IPS-18c (cell line): Measurements from ENCODE around the gene SORL1.
"Not testable (repeated sequence)": the region's sequence is repeated elsewhere in the genome, so short reads cannot be mapped to it uniquely, and the experiment has no call there.

Experiments
- H3K4me3 ChIP-seq: 2 replicates; pipeline ENCODE4 v1.7.0; 2013; ENCODE audit warnings: low read depth, mild to moderate bottlenecking, low read length, moderate library complexity; ENCODE audit not compliant: insufficient read depth
- H3K9me3 ChIP-seq: one replicate; pipeline ENCODE4 v1.6.1; 2013; ENCODE audit warnings: mild to moderate bottlenecking, low read length, moderate library complexity; ENCODE audit not compliant: control insufficient read depth, insufficient read depth

SORL1 gene

GRCh38 chr11:121559606-121560200, 107.6 kb downstream of the SORL1 start:
- Histone ChIP-seq H3K9me3 (no peaks in the 10 kb centered on the region), H3K4me3 (no peak overlapping the region)

- Histone ChIP-seq H3K9me3 (no peaks in the 10 kb centered on the region), H3K4me3 (no peak overlapping the region)
These were observed 108.1 kb downstream of the SORL1 start for GRCh38 chr11:121560236-121560635.

- Histone ChIP-seq H3K9me3 (no peaks in the 10 kb centered on the region), H3K4me3 (no peak overlapping the region)
These were observed 109.1 kb downstream of the SORL1 start for GRCh38 chr11:121561240-121561639.

- Histone ChIP-seq H3K4me3 (no peak overlapping the region), H3K9me3 (no peaks in the 10 kb centered on the region)
These were observed 109.6 kb downstream of the SORL1 start for GRCh38 chr11:121561716-121562115.

GRCh38 chr11:121563003-121563402, 110.9 kb downstream of the SORL1 start:
- H3K9me3 ChIP-seq = no peaks in the 10 kb centered on the region
- no peak overlapping the region for H3K4me3 ChIP-seq

GRCh38 chr11:121563900-121564822, 112.0 kb downstream of the SORL1 start:
- no peaks in the 10 kb centered on the region for H3K9me3 ChIP-seq
- H3K4me3 ChIP-seq = no peak overlapping the region

- Histone ChIP-seq H3K4me3 (no peak overlapping the region), H3K9me3 (no peaks in the 10 kb centered on the region)
These were observed 113.0 kb downstream of the SORL1 start for GRCh38 chr11:121564948-121565684.

GRCh38 chr11:121566279-121567168, 114.4 kb downstream of the SORL1 start:
- no peaks in the 10 kb centered on the region for H3K9me3 ChIP-seq
- H3K4me3 ChIP-seq = no peak overlapping the region

GRCh38 chr11:121567995-121568394, 115.9 kb downstream of the SORL1 start:
- Histone ChIP-seq H3K9me3 (no peaks in the 10 kb centered on the region), H3K4me3 (no peak overlapping the region)

GRCh38 chr11:121569332-121570299, 117.5 kb downstream of the SORL1 start:
- H3K4me3 ChIP-seq, H3K9me3 ChIP-seq: not testable (repeated sequence)

GRCh38 chr11:121570453-121570852, 118.3 kb downstream of the SORL1 start:
- Histone ChIP-seq H3K4me3 (no peak overlapping the region), H3K9me3 (no peaks in the 10 kb centered on the region)

- Histone ChIP-seq H3K4me3 (no peak overlapping the region), H3K9me3 (no peaks in the 10 kb centered on the region)
These were observed 119.4 kb downstream of the SORL1 start for GRCh38 chr11:121571506-121571905.

GRCh38 chr11:121572571-121573059, 120.5 kb downstream of the SORL1 start:
- H3K9me3 ChIP-seq = no peaks in the 10 kb centered on the region
- no peak overlapping the region for H3K4me3 ChIP-seq

- Histone ChIP-seq H3K9me3 (no peaks in the 10 kb centered on the region), H3K4me3 (no peak overlapping the region)
These were observed 122.7 kb downstream of the SORL1 start for GRCh38 chr11:121574801-121575200.

- no peak overlapping the region for H3K4me3 ChIP-seq
These were observed 123.3 kb downstream of the SORL1 start for GRCh38 chr11:121575250-121575962.

More at GRCh38 chr11:121575250-121575962, 123.3 kb downstream of the SORL1 start:
- H3K9me3 ChIP-seq = no peaks in the 10 kb centered on the region
